Measurements from ENCODE around the gene GABBR2. TPM values are rescaled to one million over a fixed set of nuclear protein-coding genes. Genes with fewer than 3 reads are reported as not detected.
A peak's percentile ranks its signal among the peaks of the same experiment; 100 is the strongest.

The GABBR2 gene
- total and polyA plus RNA-seq, 9 of the 15 experiments (the other 6 are each of a cell fraction or from before 2014, with no cell fraction given), result 0.15 to 1.9 (median 0.32) TPM

DNA sequence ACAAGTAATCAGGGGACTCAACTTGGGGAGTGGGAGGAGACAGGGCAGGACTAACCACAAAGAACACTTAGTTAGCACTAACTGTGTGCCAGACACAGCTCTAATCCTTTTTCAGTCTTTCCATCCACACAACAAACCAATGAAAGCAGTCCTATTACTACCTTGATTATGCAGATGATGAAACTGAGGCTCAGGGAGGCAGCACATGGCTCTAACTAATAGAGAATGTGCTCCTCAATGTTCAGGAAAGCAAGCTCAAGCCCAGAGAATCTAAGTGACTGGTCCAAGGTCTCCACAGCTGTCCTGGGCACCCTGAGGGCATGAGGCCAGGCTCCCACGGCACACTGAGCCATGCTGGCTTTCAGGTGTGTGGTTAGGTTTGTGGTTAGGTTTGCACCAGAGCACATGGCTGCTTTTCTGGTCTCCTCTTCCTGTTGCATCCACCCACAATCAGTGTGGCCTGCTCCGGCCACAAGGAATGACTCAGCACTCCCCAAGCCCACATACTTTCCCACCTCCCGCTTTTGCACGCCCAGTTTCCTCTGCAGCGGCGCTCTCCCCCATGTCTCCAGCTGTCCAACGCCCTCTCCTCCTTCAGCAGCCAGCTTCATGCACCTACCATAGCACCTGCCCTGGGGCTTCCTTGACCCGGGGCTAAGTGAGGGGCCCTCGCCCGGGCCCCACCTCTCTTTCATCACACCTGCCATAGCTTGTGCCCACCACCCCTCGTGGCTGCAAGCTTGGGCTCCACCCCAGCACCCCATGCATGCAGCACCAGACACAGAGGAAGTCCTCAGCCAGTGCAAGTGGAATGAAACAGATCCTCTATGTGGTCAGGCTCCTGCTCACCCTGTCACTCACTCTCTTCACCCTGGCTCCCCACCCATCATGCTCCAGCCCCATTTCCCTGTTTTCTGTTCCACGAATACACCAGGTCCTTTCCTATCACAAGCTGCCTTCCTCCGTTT is 133.1 kb downstream of the GABBR2 start (continued):
- TF ChIP-seq SRSF3 (IDR thresholded peaks at IDR 0.05; ENCODE audit: insufficient read depth, low read length) (no peak), SAFB (IDR thresholded peaks at IDR 0.05; ENCODE audit: borderline replicate concordance, low read depth, low read length) (no peak), GTF2B (IDR thresholded peaks at IDR 0.05; ENCODE audit: extremely low read depth, insufficient read length) (no peak), CBX3 (IDR thresholded peaks at IDR 0.05; ENCODE audit: borderline replicate concordance in 1 of 2, low read length in 2 of 2) (peak in 1 of 2 experiments; percentile 31; a peak in 1 of 3 replicates), EP400 (IDR thresholded peaks at IDR 0.05) (peak; percentile 97), MEIS2 (IDR thresholded peaks at IDR 0.05; ENCODE audit: partially characterized antibody) (no peak), ZNF121 (CRISPR knock-in tag; conservative IDR thresholded peaks at IDR 0.05) (no peak), ZNF224 (CRISPR knock-in tag; IDR thresholded peaks at IDR 0.05) (no peak), ZBTB8A (IDR thresholded peaks at IDR 0.05; ENCODE audit: partially characterized antibody) (no peak), SRSF1 (IDR thresholded peaks at IDR 0.05; ENCODE audit: low read depth, low read length) (no peak), NFRKB (IDR thresholded peaks at IDR 0.05; ENCODE audit: low read depth) (0 out of 2 replicates have a peak, but pooled peaks have one; percentile 55), ZNF780A (CRISPR knock-in tag; IDR thresholded peaks at IDR 0.05) (no peak), ZNF431 (CRISPR knock-in tag; IDR thresholded peaks at IDR 0.05) (peak; percentile 83), XRCC3 (IDR thresholded peaks at IDR 0.05) (no peak), ELK3 (CRISPR knock-in tag; IDR thresholded peaks at IDR 0.05) (no peak), C11orf30 (IDR thresholded peaks at IDR 0.05; ENCODE audit: low read depth) (peak; percentile 97), HIVEP1 (CRISPR knock-in tag; IDR thresholded peaks at IDR 0.05) (no peak), SLC30A9 (CRISPR knock-in tag; IDR thresholded peaks at IDR 0.05) (no peak), TBL1XR1 (IDR thresholded peaks at IDR 0.05; ENCODE audit: low read length in 2 of 2) (peak; percentile 57 to 80; a peak in 3 of 4 replicates), ZNF695 (CRISPR knock-in tag; IDR thresholded peaks at IDR 0.05) (no peak), FOXA1 (IDR thresholded peaks at IDR 0.05; ENCODE audit: borderline replicate concordance) (no peak), CHD4 (IDR thresholded peaks at IDR 0.05; ENCODE audit: insufficient read depth, insufficient replicate concordance, low read depth, low read length, poor library complexity, severe bottlenecking) (no peak), ZFP1 (CRISPR knock-in tag; IDR thresholded peaks at IDR 0.05) (no peak), SMARCE1 (IDR thresholded peaks at IDR 0.05) (peak; percentile 81), U2AF2 (optimal IDR thresholded peaks at IDR 0.05; ENCODE audit: low read depth, low read length) (no peak), DDX20 (tag; IDR thresholded peaks at IDR 0.05; ENCODE audit: low read depth) (no peak), ZNF764 (CRISPR knock-in tag; IDR thresholded peaks at IDR 0.05; ENCODE audit: low read depth) (no peak), PTRF (tag; IDR thresholded peaks at IDR 0.05) (0 out of 2 replicates have a peak, but pooled peaks have one; percentile 20)

Measured in K562 (cell line).